ENCODE measurements around the gene KRT36. TPM values are rescaled to one million over a fixed set of nuclear protein-coding genes. Genes with fewer than 3 reads are reported as not detected.

KRT36 gene
- total RNA-seq, 1 experiment from 2014 or later: not detected

DNA sequence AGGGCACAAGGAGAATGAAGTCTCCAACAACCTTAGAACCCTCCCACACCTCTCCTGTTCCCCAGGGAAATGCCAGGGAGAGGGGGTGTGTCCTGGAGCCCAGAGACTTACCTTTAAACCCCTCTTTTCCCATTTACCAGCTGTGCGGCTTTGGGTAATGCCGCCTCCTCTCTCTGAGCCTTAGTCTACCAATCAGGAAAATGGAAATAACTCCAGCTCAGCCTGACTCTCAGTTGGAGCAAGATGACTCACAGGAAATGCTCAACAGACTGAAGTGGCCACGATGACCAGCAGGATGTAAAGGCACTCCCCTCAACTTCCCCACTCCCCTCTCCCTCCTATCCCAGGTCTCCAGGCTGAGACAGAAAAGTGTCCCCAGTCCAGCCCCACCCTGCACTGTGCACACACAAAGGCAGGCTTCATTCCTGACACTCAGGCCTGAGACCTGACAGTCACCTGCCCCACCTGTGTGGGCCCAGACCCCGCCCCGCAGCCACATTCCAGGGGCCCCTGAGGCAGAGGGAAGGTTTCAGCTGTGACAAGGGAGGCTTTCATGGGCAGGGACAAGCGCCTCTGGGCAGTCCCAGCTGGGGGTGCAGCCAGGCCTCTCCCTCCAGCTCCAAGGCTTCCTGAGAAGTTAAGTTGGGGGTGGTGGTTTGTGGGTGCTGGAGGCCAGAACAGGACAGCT is 32.0 kb upstream of the KRT36 start:
- peak; percentile 95 for DNase-seq (ENCODE audit: low read depth)

DNA sequence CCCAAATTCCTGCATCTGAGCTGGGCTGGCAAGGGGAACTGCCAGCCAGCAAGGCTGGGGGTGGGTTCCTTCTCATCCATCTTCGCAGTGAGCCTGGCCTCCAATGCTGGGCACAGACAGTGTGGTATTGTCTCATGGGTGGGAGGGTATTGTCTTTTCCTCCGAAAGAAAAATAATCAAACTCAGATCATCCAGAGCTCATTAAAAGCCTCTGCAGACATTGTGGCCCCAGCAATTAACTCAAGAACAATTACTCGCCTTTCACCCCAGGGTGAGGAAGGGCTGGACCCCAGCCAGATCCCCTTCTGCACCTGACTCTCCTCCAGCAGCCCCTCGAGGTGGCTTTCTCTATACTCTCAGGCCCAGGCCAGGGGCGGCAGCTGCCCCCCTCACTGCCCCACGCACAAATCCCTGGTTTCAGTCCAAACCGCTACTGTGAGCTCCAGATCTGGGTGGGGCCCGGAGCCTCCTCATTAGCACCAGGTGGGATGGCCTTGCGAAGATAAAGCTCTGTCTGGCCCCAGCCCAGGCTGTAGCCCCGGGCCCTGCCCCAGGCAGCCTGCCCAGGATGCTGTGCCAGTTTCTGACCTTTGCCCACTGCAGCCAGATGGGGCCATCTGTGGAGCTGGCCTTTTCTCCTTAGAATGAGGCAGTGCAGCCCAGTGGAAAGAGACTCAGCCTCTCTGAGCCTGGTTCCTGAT is 31.3 kb upstream of the KRT36 start:
- DNase-seq (ENCODE audit: low read depth): peak; percentile 69

DNA sequence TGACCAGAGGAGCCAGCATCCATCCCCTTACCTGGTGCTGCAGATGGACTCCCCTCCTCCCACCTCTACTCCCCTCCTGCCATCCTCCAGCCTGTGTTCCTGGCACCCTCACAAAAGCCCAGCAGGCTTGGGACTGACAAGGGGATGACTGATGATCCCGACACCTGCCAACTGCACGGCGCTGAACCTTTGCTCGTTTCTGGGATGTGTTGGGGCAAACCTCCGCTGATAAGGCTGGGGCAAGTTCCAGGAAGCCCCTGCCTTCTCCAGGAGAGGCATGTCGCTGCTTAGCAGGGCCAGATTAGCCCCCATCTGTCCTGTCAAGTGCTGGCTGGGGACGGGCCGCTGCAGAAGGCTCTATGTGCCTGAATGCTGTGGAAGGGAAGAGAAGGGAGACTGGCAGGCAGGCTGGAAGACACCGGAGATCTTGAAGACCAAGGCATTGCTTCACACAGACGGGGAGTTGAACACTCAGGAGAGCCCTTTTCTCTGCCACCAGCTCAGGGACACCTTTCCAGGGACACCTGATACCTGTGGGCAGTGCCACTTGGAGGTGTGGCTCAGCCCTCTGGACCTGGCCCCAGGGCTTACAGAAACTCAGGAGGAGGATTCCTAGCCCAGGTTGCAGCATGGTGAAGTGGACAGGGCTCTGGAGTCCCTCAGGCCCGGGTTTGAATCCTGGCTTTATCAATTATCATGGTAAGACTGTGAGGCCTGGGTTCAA is 30.0 kb upstream of the KRT36 start:
- DNase-seq (ENCODE audit: low read depth): no peak

DNA sequence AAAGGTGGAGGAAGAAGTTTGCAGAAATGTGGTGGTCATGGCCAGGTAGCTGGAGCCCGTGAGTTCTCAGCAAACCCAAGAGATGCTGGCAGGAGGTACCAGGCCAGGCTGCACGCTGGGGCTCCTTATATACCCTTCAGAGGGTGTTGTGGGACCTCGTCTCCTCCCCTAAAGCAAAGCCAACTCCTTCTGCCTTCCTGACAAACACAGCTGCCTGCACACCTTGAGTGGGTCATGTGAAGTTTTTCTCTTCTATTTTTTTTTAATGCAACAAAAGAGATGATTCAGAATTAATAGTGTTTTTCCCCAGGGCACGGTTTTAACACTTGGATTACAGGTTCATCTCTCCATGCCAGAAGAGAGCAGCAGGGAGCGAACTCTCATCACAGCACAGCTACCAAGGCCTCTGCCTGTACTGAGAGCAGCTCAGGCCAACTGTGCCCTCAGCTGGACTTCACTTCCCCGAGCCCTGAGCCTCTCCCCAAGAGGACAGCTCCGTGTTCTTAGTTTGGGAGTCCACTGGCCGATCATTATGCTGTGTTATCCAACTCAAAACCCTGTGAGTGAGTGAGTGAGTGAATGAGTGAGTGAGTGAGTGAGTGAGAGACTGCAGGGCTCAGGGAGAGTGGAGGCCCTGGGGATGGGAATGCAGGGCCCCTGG is 29.2 kb upstream of the KRT36 start, which contains the start of gene KRT15:
Gene KRT15 (minus strand): TSS at position 102 of the 661 bp plus-strand sequence. CDS start 63 bp downstream, at position 39.
- peak; percentile 59 for DNase-seq (ENCODE audit: low read depth)

DNA sequence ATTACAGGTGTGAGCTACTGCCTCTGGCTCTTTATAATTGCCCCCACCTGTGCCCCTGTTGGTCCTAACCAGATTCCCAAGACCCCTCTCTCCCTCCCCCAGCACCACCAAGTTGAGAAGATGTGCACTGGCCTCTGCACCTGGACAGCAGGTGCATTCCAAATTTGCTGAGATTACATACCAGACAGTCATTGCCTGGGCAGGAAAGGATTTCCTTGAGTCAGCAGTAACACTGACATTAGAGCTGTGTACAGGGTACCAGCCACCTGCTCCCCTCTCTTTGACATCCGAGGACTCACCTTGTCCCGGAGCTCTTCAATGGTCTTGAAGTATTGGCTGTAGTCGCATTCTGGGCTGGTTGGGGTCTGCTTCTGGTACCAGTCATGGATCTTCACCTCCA is 28.3 kb upstream of the KRT36 start:
- no peak for DNase-seq (ENCODE audit: low read depth)

DNA sequence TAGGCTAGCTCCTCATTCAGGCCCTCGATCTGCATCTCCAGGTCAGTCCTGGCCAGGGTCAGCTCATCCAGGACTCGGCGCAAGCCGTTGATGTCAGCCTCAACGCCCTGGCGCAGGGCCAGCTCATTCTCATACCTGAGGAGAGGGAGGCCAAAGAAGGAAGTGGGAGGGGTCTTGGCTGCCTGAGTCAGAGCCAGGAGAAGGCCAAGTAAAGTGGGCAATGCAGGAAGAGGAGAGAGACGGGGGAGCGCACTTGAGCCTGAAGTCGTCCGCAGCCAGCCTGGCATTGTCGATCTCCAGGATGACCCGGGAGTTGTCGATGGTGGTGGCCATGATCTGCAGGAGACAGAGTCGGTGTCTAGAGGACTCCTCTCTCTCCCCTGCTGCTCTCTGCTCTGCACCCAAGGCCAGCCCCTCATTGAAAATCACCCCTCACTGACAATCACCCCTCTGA is 27.1 kb upstream of the KRT36 start:
- no peak for DNase-seq (ENCODE audit: low read depth)

DNA sequence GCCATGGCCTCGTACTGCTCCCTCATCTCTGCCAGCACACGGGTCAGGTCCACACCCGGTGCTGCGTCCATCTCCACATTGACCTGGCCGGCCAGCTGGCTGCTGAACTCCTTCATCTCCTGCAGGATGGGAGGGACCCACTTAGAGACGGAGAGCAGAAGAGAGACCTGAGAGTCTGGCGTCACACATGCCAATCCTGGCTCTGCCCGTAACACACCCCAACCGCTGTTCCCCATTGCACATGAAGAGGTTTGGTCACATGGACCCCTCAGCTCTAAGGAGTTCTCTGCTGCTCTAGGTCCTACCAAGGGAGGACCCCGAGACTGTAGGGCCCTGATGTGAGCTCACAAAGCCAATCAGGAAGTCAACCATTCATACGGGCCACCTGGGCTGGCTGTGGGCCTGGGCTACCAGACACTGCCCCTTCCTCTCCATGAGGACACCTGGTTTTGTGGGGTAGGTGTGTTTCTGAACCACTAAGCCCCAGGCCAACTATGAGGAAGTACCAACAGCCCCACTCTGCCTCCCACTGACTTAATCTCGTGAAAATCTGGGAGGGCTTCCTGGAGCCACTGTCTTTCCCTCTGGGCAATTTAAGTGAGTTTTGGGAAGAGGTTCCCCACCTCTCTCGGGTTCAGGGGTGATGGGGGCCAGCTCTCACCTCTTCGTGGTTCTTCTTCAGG is 26.6 kb upstream of the KRT36 start:
- DNase-seq (ENCODE audit: low read depth): no peak

DNA sequence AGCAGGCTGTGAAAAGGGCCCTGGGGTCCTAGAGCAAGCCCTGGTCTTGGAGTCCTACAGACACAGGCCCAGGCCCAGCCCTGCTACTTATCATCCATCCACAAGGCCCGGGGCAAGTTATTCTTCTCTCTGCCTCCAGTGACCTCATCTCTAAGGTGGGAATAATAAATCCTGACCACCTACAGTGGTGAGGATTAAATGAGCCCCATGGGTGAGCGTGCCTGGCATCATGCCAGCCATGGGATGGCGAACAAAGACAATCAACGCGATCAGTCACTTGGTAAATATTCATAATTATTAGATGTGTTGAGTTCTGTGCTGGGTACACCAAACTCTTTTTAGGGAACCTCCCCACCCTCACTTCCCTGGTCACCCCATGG is 23.4 kb upstream of the KRT36 start:
- peak; percentile 39 for DNase-seq (ENCODE audit: low read depth)

DNA sequence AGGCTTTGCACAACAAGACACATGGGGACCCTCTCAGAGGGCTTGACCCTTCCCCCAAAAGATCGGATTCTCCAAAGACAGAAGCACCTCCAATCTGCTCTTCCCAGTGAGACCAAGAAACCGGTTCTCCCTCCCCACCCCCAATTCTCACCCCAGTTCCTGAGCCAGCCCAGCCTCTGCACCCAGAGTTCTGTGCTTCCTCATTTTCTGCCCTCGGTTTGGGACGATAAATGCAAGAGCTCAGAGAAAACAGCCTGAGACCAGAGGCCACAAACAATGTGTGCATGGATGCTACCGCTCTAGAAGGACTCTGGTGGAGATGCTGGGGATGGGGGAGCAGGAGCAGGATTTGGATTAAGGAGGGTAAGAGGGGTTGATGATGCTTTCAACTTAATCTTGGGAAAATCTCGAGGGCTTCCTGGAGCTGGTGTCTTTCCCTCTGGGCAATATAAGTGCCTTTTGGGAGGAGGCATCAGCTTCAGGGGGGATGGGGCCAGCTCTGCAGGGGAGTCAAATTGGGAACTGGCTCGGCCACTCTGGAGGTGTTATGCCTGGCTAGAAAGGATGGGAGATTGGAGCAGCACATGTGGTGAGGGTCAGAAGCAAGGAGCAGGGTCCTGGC is 22.9 kb upstream of the KRT36 start:
- no peak for DNase-seq (ENCODE audit: low read depth)

DNA sequence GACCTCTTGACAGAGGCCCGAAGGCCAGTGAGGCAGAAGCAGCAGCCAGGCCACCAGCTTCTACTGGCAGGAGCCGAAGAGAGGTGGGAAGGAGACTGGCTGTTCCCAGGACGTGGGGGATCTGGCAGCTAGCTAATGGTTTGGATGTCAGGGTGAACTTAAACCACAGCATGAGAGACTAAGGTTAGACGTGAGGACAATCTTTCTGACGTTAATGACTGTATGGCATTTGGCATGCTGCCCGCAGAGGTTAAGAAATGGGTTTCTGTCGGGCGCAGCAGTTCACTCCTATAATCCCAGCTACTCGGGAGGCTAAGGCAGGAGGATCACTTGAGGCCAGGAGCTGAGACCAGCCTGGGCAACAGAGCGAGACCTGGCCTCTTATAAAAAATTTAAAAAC is 22.0 kb upstream of the KRT36 start:
- no peak for DNase-seq (ENCODE audit: low read depth)

DNA sequence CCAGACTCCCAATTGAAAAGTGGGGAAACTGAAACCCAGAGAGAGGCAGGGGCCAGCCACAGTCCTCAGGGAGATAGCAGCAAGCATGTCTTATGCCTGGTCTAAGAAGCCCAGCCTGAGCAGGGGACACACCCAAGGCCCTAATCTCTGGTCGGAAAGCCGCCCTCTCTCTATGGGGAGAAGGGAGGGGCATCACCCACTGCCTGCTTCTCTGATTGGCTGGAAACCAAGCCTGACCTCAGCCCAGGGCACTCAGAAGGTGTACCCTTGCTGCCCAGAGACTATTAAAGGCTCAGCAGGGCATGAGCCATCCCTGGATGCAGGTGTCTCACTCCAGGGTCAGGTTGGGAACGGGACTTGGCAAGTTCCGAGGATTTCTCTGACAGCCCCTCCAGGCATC is 21.4 kb upstream of the KRT36 start:
- no peak for DNase-seq (ENCODE audit: low read depth)

DNA sequence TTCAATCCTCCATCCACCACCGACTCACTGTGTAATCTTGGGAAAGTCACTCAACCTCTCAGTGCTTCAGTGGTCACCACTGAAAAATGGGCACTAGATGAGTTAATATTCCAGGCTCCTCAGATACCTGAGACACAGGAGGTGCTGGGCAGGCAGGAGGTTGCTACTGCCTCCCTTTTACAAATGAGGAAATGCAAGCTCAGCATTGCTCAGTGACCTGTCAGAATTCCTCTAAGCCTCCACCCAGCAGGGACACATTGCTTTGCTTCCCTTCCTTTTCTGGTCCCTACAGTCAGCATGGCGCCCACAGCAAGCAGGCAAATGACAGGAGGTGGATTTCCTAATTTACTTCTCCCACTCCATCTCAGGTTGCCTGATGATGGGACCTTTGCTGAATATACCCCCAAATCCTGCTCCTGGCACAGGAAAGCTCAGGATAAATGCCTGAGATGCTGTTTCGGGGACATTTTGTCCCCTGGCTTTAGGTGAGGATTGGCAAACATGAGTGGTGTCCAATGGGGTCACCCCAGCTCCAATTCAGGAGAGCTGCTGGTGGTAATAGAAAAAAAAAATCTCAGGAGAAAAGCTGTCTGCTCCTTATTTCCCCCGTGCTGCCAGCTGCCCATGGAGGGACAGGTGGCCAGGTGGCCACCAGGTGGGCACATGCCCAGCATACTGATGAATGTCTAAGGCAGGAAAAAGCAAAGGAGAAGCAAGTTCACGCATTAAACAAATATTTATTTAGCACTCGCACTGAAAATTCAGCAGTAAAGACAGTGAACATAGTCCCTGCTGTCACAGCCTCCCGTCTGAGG is 20.7 kb upstream of the KRT36 start:
- DNase-seq (ENCODE audit: low read depth): no peak

DNA sequence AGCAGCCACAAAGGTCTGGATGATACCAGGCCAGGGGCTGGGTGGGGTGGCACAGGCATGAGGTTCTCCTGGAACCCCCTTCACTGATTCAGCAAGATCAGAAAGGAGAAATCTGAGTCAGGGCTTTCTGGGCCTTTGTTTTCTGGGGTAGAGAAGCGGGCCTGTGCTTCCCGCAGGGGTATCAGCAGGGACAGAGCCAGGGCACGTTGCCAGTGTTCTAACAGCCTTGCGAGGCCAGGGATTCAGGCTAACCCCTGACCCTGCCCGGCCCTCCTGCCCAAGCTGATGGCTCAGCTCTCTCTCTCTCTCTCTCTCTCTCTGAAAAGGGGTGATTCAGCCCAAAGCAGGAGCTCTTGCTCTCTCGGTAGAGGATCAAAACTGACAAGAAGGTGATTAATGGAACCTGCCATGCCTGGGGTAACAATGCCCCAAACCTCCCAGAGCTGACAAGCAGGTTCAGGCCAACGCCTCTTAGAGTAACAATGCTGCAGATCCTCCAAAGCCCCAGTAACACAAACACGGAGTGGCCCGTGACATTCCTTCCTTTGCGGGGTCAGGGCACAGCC is 17.7 kb upstream of the KRT36 start:
- DNase-seq (ENCODE audit: low read depth): no peak

DNA sequence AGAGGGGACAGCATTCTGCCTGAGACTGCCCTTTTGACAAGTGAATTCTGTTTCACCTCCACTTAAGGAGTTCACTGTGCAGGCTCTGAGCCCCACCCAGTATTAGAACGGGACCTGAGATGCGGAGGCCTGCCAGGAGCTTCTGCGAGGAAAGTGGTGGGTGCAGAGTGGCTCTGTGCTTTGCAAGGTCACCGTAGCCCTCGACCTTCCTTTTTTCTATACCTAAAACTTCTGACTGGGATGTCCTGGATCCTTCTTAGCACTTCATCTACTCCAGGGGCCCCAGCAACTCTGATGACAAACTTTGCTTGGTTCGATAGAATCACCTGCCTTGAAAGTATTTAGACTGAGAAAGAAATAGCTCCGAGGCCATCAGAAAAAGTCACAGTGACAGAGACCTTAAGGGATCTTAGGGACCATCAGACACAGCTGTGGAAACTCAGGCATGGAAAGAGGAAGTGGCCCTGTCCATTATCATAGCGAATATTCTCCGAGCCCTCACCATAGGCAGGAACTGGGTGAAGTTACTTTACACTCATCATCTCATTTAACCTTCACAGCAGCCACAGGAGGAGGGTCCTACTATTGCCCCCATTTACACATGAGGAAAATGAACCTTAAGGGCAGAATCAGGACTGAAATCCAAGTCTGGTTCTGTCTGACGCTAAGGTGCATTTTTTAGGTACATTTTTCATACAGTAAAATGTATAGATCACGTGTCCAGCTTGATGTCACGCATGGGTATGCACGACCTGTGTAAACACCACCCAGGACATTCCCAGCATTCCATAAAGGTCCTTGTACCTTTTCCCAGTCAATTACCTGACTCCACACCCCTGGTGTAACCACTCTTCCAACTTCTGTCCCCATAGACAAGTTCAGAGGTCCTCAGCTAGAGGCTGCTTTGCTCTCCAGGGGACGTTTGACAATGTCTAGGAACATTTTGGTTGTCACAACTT is 16.4 kb upstream of the KRT36 start:
- DNase-seq (ENCODE audit: low read depth): no peak

DNA sequence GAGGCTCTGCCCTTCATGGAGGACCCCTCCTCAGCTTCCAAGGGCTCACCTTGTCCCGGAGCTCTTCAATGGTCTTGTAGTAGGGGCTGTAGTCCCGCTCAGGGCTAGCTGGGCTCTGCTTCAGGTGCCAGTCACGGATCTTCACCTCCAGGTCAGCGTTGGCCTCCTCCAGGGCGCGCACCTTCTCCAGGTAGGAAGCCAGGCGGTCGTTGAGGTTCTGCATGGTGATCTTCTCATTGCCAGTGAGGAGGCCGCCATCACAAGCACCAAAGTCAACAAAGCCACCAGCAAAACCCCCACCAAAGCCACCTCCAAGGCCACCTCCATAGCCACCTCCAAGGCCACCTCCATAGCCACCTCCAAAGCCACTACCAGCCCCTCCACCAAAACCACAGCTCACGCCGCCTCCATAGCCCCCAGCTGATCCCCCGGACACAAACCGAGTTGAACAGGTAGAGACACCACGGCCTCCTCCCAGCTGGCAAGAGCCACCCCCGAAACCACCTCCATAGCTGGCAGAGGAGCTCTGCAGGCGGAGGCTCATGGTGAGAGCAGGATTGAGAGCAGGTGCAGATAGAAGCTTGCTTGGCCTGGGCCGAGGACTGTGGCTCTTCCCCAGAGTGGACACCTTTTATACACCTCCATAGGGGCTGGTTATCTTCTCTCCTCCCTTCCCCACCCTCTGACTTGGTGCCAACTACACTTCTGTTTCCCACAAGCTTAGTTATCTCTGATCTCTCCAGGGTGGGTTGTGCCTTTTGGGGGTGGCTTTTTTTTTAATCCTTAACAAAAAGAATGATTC is 15.5 kb upstream of the KRT36 start, which contains the start of gene KRT13:
Gene KRT13 (minus strand): TSS at position 606 of the 802 bp plus-strand sequence. CDS start 62 bp downstream, at position 544.
- no peak for DNase-seq (ENCODE audit: low read depth)

DNA sequence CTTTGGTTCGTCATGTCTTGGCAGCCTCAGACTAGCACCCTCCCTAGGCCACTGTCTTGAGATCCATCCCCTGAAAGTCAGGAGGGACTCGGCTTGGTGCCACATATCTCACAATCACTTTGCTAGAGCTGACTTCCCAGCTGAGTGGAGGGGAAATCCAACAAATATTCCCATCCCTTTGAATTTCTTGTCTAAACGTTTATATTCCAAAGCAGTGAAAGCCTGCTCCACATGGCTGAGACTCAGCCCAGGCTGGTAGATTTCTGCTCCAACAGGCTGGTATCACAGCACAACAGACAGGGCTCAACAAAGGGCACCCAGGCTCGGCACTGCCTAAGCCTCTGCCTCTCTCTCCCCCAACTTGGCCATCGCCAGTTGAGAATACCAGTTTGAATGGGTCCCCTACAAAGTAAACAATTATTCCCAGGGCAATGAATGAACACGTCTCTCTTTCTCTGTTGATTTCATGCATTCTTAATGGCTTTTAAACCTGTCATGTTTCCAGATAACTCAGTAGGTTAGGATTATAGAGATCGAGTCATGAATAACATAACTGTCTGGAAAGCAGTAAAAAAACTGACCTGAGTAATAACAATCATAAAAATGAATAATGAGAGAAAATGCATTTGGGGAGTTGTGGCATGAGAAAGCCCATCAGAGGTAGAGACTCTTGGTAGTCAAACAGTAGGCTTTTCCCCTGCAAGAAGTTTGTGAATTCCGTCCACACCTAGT is 14.7 kb upstream of the KRT36 start:
- no peak for DNase-seq (ENCODE audit: low read depth)

DNA sequence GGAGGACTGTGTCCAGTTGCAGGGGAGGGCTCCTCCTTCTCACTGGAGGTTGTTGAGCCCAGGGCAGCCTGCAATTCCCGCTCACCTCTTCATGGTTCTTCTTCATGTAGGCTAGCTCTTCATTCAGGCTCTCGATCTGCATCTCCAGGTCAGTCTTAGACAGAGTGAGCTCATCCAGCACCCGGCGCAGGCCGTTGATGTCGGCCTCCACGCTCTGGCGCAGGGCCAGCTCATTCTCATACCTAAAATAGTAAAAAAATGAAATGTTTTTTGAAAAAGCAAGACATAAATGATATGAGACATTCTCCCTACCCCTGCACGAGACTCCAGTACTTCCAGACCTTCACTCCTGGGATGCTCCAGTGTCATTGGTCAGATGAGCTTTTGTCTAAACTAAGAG is 13.5 kb upstream of the KRT36 start:
- no peak for DNase-seq (ENCODE audit: low read depth)

All from Daoy (cell line).